ENCODE measurements around the gene MFSD11.

Gene MFSD11

DNA sequence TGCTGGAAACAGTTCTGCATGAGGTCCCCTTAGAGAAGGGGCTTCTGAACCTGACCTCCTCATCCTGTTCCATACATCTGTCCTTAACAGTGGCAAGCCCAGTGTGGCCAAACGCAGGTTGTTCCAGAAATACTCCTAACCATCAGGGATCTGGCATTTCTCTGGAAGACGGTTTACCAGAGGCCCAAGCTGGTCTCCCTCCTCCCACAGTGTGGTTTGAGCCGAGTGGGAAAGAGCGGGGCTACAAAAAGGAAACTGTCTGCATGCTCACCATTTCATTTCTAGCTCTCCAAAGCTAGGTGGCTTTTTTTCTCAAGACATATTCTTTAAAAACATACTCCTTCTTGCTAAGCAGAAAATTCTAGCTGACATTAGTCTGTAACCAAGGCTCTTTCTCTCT, 33.1 kb upstream of the MFSD11 start:
- TF ChIP-seq TCF12 (IDR thresholded peaks at IDR 0.05; ENCODE audit: low read depth) (no peak), EGR1 (IDR thresholded peaks at IDR 0.05) (no peak), FOXM1 (IDR thresholded peaks at IDR 0.05; ENCODE audit: borderline replicate concordance, low read depth) (no peak)

GRCh38 chr17:76706817-76707216, 31.1 kb upstream of the MFSD11 start:
- TF ChIP-seq TAF1 (IDR thresholded peaks at IDR 0.05; ENCODE audit: low read depth) = no peak

DNA sequence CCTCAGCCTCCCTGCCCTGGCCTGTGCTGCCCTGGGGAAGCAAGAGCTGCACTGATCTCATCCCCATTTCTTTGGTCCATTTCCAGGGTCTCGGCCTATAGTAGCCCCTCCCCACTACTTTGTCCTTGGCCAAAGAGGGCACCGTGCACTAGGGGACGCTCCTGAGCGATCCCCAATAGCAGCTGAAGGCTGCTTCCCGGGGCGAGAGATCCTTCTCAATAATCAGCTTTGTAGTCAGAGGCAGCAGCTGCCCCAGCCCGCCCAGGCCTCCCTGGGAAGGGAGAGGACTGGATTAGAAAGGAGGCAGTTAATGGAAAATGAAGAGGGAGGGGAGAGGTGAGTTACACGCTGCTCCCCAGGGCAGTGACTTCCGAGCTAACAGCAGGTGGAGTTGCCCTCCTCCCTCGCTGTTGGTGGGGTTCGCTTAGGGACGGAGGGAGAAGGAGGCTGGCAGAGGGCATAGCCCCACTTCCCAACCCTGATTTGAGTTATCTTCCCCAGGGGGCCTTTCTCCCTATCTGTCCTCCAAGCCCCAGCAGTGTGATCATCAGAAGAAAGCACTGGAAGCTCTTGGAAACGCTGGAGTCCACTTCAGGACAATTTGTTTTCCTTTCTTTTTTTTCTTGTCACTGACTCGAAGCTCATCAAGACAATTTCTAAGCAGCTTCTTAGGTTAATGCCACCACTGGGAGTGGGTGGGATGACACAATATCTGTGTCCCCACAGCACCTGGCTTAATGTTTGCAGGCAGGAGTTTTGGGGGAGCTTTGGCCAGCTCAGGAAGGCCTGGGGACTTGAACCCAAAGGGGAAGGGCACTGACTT, 29.7 kb upstream of the MFSD11 start:
- TF ChIP-seq CREB1 (IDR thresholded peaks at IDR 0.05; ENCODE audit: low read depth) (no peak), TEAD4 (IDR thresholded peaks at IDR 0.05) (no peak), EGR1 (IDR thresholded peaks at IDR 0.05) (no peak)

DNA sequence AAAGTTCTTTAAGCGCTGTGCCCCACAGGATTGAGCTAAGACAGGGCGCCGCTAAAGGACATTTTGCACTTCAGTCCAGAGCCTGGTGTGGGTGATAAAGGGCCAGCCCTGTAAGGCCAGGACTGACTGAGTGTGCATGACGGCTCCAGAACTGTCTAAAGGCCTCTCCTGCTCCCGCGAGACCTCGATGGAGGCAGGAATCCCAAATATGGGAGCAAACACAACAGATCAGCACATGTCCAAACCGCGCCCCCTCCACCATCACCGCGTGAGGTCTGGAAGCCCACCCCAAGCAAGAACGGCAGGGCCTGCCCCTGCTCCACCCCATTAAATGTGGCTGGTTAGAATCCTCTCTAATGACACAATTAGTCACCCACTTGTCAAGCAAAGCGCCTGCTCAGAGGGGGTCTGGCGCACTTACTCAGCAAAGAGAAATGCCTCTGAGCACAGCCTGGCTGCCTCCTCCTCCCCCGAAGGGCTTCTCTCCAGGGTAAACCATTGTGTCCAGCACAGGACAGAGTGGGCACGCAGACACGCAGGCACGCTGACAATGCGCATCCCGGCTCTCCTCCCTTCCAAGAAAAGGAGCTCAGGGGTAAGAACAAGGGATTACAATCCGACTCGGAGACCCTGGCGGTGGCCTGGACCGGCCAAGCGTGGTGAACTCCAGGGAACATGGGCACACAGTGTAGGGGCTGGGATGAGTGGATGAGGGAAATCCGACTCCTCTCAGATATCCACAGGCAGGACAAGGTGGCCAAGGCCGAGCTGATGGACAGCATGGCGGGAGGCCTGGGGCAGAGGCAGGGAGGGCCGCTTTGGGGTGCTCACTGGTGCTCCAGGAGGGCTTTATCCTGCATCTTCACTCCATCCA, 28.6 kb upstream of the MFSD11 start:
- peak; percentile 32; the same call in 1 of the 2 replicates for TF ChIP-seq TCF12 (IDR thresholded peaks at IDR 0.05; ENCODE audit: low read depth)
- TF ChIP-seq CREB1 (IDR thresholded peaks at IDR 0.05; ENCODE audit: low read depth) = no peak
- TF ChIP-seq CEBPB (IDR thresholded peaks at IDR 0.05) = no peak
- no peak for TF ChIP-seq TAF1 (IDR thresholded peaks at IDR 0.05; ENCODE audit: low read depth)
- TF ChIP-seq RAD21 (IDR thresholded peaks at IDR 0.05; ENCODE audit: low read depth) = no peak
- TF ChIP-seq, protein P1, sequence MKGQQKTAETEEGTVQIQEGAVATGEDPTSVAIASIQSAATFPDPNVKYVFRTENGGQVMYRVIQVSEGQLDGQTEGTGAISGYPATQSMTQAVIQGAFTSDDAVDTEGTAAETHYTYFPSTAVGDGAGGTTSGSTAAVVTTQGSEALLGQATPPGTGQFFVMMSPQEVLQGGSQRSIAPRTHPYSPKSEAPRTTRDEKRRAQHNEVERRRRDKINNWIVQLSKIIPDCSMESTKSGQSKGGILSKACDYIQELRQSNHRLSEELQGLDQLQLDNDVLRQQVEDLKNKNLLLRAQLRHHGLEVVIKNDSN (IDR thresholded peaks at IDR 0.05) = no peak
- no peak for TF ChIP-seq NFIC (IDR thresholded peaks at IDR 0.05)
- no peak for TF ChIP-seq EGR1 (IDR thresholded peaks at IDR 0.05)
- peak; percentile 19; the same call in 1 of the 2 replicates for TF ChIP-seq EP300 (IDR thresholded peaks at IDR 0.05; ENCODE audit: borderline replicate concordance)
- no peak; the same call in 1 of the 2 replicates for TF ChIP-seq MAX (IDR thresholded peaks at IDR 0.05)
- TF ChIP-seq ZBTB7A (IDR thresholded peaks at IDR 0.05; ENCODE audit: low read depth) = no peak
- TF ChIP-seq, protein P2, sequence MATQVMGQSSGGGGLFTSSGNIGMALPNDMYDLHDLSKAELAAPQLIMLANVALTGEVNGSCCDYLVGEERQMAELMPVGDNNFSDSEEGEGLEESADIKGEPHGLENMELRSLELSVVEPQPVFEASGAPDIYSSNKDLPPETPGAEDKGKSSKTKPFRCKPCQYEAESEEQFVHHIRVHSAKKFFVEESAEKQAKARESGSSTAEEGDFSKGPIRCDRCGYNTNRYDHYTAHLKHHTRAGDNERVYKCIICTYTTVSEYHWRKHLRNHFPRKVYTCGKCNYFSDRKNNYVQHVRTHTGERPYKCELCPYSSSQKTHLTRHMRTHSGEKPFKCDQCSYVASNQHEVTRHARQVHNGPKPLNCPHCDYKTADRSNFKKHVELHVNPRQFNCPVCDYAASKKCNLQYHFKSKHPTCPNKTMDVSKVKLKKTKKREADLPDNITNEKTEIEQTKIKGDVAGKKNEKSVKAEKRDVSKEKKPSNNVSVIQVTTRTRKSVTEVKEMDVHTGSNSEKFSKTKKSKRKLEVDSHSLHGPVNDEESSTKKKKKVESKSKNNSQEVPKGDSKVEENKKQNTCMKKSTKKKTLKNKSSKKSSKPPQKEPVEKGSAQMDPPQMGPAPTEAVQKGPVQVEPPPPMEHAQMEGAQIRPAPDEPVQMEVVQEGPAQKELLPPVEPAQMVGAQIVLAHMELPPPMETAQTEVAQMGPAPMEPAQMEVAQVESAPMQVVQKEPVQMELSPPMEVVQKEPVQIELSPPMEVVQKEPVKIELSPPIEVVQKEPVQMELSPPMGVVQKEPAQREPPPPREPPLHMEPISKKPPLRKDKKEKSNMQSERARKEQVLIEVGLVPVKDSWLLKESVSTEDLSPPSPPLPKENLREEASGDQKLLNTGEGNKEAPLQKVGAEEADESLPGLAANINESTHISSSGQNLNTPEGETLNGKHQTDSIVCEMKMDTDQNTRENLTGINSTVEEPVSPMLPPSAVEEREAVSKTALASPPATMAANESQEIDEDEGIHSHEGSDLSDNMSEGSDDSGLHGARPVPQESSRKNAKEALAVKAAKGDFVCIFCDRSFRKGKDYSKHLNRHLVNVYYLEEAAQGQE (IDR thresholded peaks at IDR 0.05; ENCODE audit: low read depth) = no peak
- 0 out of 2 replicates have a peak, but pooled peaks have one; percentile 13 for TF ChIP-seq TEAD4 (IDR thresholded peaks at IDR 0.05)

GRCh38 chr17:76709951-76710862, 27.7 kb upstream of the MFSD11 start:
- TF ChIP-seq MAX (IDR thresholded peaks at IDR 0.05) = peak; percentile 17; the same call in 1 of the 2 replicates

DNA sequence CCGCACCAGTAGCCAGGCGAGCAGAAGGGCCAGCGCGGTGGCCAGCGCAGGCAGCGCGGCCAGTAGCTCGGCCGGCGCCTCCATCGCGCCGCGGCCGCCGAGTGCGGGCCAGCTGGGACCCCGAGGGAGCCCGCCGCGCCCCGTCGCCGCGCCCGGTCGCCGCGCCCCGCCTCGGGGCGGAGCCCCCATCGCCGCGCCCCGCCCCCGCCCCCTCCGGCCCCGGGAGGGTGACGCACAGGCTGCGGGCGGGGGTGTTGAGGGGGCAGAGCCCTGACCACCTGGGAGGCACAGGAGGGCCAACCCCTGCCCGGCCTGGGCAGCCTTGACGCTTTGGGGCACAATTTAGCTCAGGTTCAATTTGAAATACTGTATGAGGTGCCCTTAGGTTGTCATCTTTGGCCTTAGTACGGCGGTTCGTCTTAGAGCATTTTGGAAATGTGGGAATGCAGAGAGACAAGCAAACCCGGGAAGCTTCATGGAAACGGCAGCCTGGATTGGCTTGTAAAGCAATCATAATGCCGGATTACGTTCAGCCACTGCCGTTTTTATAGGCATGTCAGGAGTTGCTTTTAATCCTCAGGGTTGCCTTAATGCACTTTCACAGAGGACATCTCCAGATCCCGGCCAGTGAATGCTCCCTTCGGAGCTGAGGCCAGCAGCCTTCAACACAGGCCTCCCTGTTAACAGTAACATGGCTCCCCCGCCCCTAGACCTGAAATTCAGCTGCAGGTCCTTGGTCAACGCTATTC, 26.9 kb upstream of the MFSD11 start, which contains the start of gene MXRA7:
Gene MXRA7, minus strand, starts transcription at position 103 of the 749 bp plus-strand sequence. Its CDS starts 19 bp downstream, at position 84.
- TF ChIP-seq YY1 (IDR thresholded peaks at IDR 0.05; ENCODE audit: low read depth) = 0 out of 2 replicates have a peak, but pooled peaks have one; percentile 16
- peak; percentile 33 for TF ChIP-seq MAX (IDR thresholded peaks at IDR 0.05)
- peak; percentile 13; the same call in 1 of the 2 replicates for TF ChIP-seq CREB1 (IDR thresholded peaks at IDR 0.05; ENCODE audit: low read depth)
- TF ChIP-seq EGR1 (IDR thresholded peaks at IDR 0.05) = peak; percentile 67
- no peak for TF ChIP-seq CEBPB (IDR thresholded peaks at IDR 0.05)

GRCh38 chr17:76713765-76714164, 24.2 kb upstream of the MFSD11 start:
- TF ChIP-seq MAX (IDR thresholded peaks at IDR 0.05) (no peak), TCF12 (IDR thresholded peaks at IDR 0.05; ENCODE audit: low read depth) (no peak), TEAD4 (IDR thresholded peaks at IDR 0.05) (no peak), EGR1 (IDR thresholded peaks at IDR 0.05) (no peak), RAD21 (IDR thresholded peaks at IDR 0.05; ENCODE audit: low read depth) (no peak), TAF1 (IDR thresholded peaks at IDR 0.05; ENCODE audit: low read depth) (no peak), CEBPB (IDR thresholded peaks at IDR 0.05) (no peak), EP300 (IDR thresholded peaks at IDR 0.05; ENCODE audit: borderline replicate concordance) (no peak), YY1 (IDR thresholded peaks at IDR 0.05; ENCODE audit: low read depth) (no peak), ZBTB7A (IDR thresholded peaks at IDR 0.05; ENCODE audit: low read depth) (no peak), NFIC (IDR thresholded peaks at IDR 0.05) (no peak), CREB1 (IDR thresholded peaks at IDR 0.05; ENCODE audit: low read depth) (no peak), FOXM1 (IDR thresholded peaks at IDR 0.05; ENCODE audit: borderline replicate concordance, low read depth) (no peak)
- TF ChIP-seq, protein P1 (IDR thresholded peaks at IDR 0.05) = no peak
- TF ChIP-seq, protein P2 (IDR thresholded peaks at IDR 0.05; ENCODE audit: low read depth) = no peak
